LNCAP (cell line): ENCODE data around the gene SLC22A12.

Experiments
- CTCF ChIP-seq: fragments of 450-650 bp; IDR thresholded peaks from 2 replicates; pipeline ENCODE4 v1.5.1; 2017; ENCODE audit warnings: mild to moderate bottlenecking

The SLC22A12 gene

GRCh38 chr11:64566042-64566914, 24.7 kb upstream of the SLC22A12 start:
- no peak for TF ChIP-seq CTCF

- TF ChIP-seq CTCF = no peak
Measured at GRCh38 chr11:64566915-64567891, 23.8 kb upstream of the SLC22A12 start.

- TF ChIP-seq CTCF = no peak
Measured at GRCh38 chr11:64568041-64568571, 22.9 kb upstream of the SLC22A12 start.

- no peak for TF ChIP-seq CTCF
Measured at GRCh38 chr11:64568584-64569140, 22.4 kb upstream of the SLC22A12 start.

- no peak for TF ChIP-seq CTCF
Measured at GRCh38 chr11:64569300-64569970, 21.6 kb upstream of the SLC22A12 start.

- no peak for TF ChIP-seq CTCF
Measured at GRCh38 chr11:64570341-64570740, 20.7 kb upstream of the SLC22A12 start.

GRCh38 chr11:64571050-64571409, 20.0 kb upstream of the SLC22A12 start:
- TF ChIP-seq CTCF = no peak
